Naive B cell (primary cell): Measurements from ENCODE around the gene RTP5. TPM values are rescaled to one million over a fixed set of nuclear protein-coding genes. Genes with fewer than 3 reads are reported as not detected.
"Not testable (repeated sequence)": the region's sequence is repeated elsewhere in the genome, so short reads cannot be mapped to it uniquely, and the experiment has no call there.

ENCODE experiments used
- ATAC-seq, 2 donors: fragments of 150-1000 bp; cut with Tn5 transposase; 2 replicates each; pipeline ENCODE4 v1.10.0; 2021; ENCODE audit warnings: low read depth in 2 of 2, mild to moderate bottlenecking in 2 of 2, moderate library complexity in 2 of 2
- DNase-seq: peaks from one replicate; pipeline ENCODE4 v3.0.0; 2022
- H3K27ac Mint-ChIP-seq, 6 donors: one replicate each; pipeline ENCODE4 v1.8.0; 2020 to 2022; ENCODE audit warnings: mild to moderate bottlenecking in 6 of 6, mixed read lengths in 6 of 6, moderate library complexity in 5 of 6, inconsistent platforms in 2 of 6
- H3K27me3 Mint-ChIP-seq, 3 donors: one replicate each; pipeline ENCODE4 v1.8.0; 2021 to 2022; ENCODE audit warnings: mixed read lengths in 3 of 3, mild to moderate bottlenecking in 1 of 3
- H3K36me3 Mint-ChIP-seq, 2 donors: one replicate each; pipeline ENCODE4 v1.8.0; 2020 to 2022; ENCODE audit warnings: mixed read lengths in 2 of 2, inconsistent platforms in 1 of 2, mild to moderate bottlenecking in 1 of 2
- H3K4me1 Mint-ChIP-seq, 3 donors: one replicate each; pipeline ENCODE4 v1.8.0; 2020 to 2022; ENCODE audit warnings: mixed read lengths in 3 of 3, inconsistent platforms in 1 of 3, mild to moderate bottlenecking in 1 of 3, moderate library complexity in 1 of 3
- H3K4me3 Mint-ChIP-seq, 8 donors: one replicate each; pipeline ENCODE4 v1.8.0; 2020 to 2022; ENCODE audit warnings: mild to moderate bottlenecking in 8 of 8, mixed read lengths in 8 of 8, moderate library complexity in 8 of 8, inconsistent platforms in 2 of 8
- H3K9me3 Mint-ChIP-seq, 7 donors: one replicate each; pipeline ENCODE4 v1.8.0; 2020 to 2022; ENCODE audit warnings: mixed read lengths in 7 of 7, mild to moderate bottlenecking in 5 of 7, inconsistent platforms in 2 of 7, moderate library complexity in 1 of 7
- polyA plus RNA-seq, 6 donors: library from polyadenylated mRNA; unstranded; fragments of 300-500 nt; fragmentation: Illumina TruSeq; gene quantifications; one replicate each; pipeline ENCODE4 v1.2.3, GENCODE V29; 2021; ENCODE audit warnings: low read depth in 6 of 6

Gene RTP5
- polyA plus RNA-seq, 6 donors from 2014 or later: not detected

- no peak overlapping the region for H3K4me3 Mint-ChIP-seq
- no peaks in the 10 kb centered on the region for H3K36me3 Mint-ChIP-seq
- ATAC-seq: no peak
- H3K27me3 Mint-ChIP-seq: peaks cover 0 to 12% (median 0%) of the 10 kb centered on the region in 3 donors
- peaks cover 16 to 18% (median 17%) of the 10 kb centered on the region in 3 donors for H3K4me1 Mint-ChIP-seq
- H3K9me3 Mint-ChIP-seq: peaks cover 0 to 4% (median 0%) of the 10 kb centered on the region in 7 donors
- H3K27ac Mint-ChIP-seq: peak overlapping the region in 1 of 6 donors; percentile 59
- DNase-seq: no peak
Measured at GRCh38 chr2:241873803-241874110, 4.2 kb downstream of the RTP5 start.

- H3K36me3 Mint-ChIP-seq: no peaks in the 10 kb centered on the region
- H3K27me3 Mint-ChIP-seq: peaks cover 0 to 12% (median 0%) of the 10 kb centered on the region in 3 donors
- H3K4me1 Mint-ChIP-seq: peaks cover 16 to 18% (median 17%) of the 10 kb centered on the region in 3 donors
- H3K27ac Mint-ChIP-seq: no peak overlapping the region
- ATAC-seq: no peak
- H3K9me3 Mint-ChIP-seq: peaks cover 0 to 4% (median 0%) of the 10 kb centered on the region in 7 donors
- DNase-seq: no peak
- no peak overlapping the region for H3K4me3 Mint-ChIP-seq
Measured at GRCh38 chr2:241874277-241874925, 4.9 kb downstream of the RTP5 start.

- Mint-ChIP-seq H3K27ac (peak overlapping the region in 1 of 6 donors; percentile 36), H3K27me3 (peaks cover 0 to 12% (median 0%) of the 10 kb centered on the region in 3 donors), H3K4me1 (peaks cover 18 to 20% (median 19%) of the 10 kb centered on the region in 3 donors)
- ATAC-seq, H3K9me3 Mint-ChIP-seq, H3K4me3 Mint-ChIP-seq, DNase-seq, H3K36me3 Mint-ChIP-seq: not testable (repeated sequence)
Measured at GRCh38 chr2:241875754-241876527, 6.4 kb downstream of the RTP5 start.

GRCh38 chr2:241876528-241877196 is 7.1 kb downstream of the RTP5 start:
- peaks cover 17 to 20% (median 20%) of the 10 kb centered on the region in 3 donors for H3K4me1 Mint-ChIP-seq
- no peak overlapping the region for H3K27ac Mint-ChIP-seq
- no peak overlapping the region for H3K4me3 Mint-ChIP-seq
- H3K36me3 Mint-ChIP-seq: no peaks in the 10 kb centered on the region
- peaks cover 0 to 7% (median 0%) of the 10 kb centered on the region in 3 donors for H3K27me3 Mint-ChIP-seq
- DNase-seq: no peak
- no peak for ATAC-seq
- peaks cover 0 to 5% (median 2%) of the 10 kb centered on the region in 7 donors for H3K9me3 Mint-ChIP-seq

GRCh38 chr2:241877197-241877685 is 7.7 kb downstream of the RTP5 start:
- Mint-ChIP-seq H3K27me3 (peaks cover 0 to 5% (median 0%) of the 10 kb centered on the region in 3 donors), H3K4me1 (peaks cover 16 to 25% (median 22%) of the 10 kb centered on the region in 3 donors), H3K36me3 (no peaks in the 10 kb centered on the region), H3K9me3 (peaks cover 0 to 5% (median 2%) of the 10 kb centered on the region in 7 donors), H3K4me3 (no peak overlapping the region), H3K27ac (no peak overlapping the region)
- ATAC-seq (no peak), DNase-seq (no peak)

- Mint-ChIP-seq H3K4me1 (peaks cover 22 to 35% (median 28%) of the 10 kb centered on the region in 3 donors), H3K9me3 (peaks cover 0 to 5% (median 2%) of the 10 kb centered on the region in 7 donors), H3K27ac (peak overlapping the region in 1 of 6 donors; percentile 82), H3K36me3 (no peaks in the 10 kb centered on the region), H3K4me3 (peak overlapping the region in 4 of 8 donors; percentile 21 to 69 (median 46)), H3K27me3 (no peaks in the 10 kb centered on the region)
- DNase-seq (peak; percentile 72), ATAC-seq (no peak)
Measured at GRCh38 chr2:241877989-241878970, 8.8 kb downstream of the RTP5 start.

- Mint-ChIP-seq H3K4me3 (peak overlapping the region in 2 of 8 donors; percentile 41 to 45), H3K27me3 (no peaks in the 10 kb centered on the region), H3K9me3 (peaks cover 0 to 5% (median 0%) of the 10 kb centered on the region in 7 donors), H3K36me3 (no peaks in the 10 kb centered on the region), H3K27ac (peak overlapping the region in 1 of 6 donors; percentile 11), H3K4me1 (peaks cover 26 to 46% (median 27%) of the 10 kb centered on the region in 3 donors)
- ATAC-seq: no peak
- no peak for DNase-seq
Measured at GRCh38 chr2:241879326-241879725, 9.8 kb downstream of the RTP5 start.

- peak overlapping the region; percentile 93 to 100 (median 99) for H3K27ac Mint-ChIP-seq
- DNase-seq (no peak), ATAC-seq (no peak)
- H3K36me3 Mint-ChIP-seq: no peaks in the 10 kb centered on the region
- H3K4me1 Mint-ChIP-seq: peaks cover 29 to 45% (median 30%) of the 10 kb centered on the region in 3 donors
- H3K4me3 Mint-ChIP-seq: peak overlapping the region; percentile 81 to 97 (median 93)
- H3K27me3 Mint-ChIP-seq: no peaks in the 10 kb centered on the region
- peaks cover 0 to 5% (median 0%) of the 10 kb centered on the region in 7 donors for H3K9me3 Mint-ChIP-seq
Measured at GRCh38 chr2:241880311-241881073, 11.0 kb downstream of the RTP5 start.

GRCh38 chr2:241882091-241882625 is 12.6 kb downstream of the RTP5 start:
- DNase-seq (peak; percentile 90), ATAC-seq (peak; percentile 73 to 75)
- Mint-ChIP-seq H3K36me3 (peaks cover 0 to 2% of the 10 kb centered on the region in 2 donors), H3K27ac (peak overlapping the region; percentile 93 to 100 (median 99)), H3K9me3 (peaks cover 0 to 5% (median 0%) of the 10 kb centered on the region in 7 donors), H3K4me1 (peaks cover 39 to 54% (median 47%) of the 10 kb centered on the region in 3 donors), H3K27me3 (no peaks in the 10 kb centered on the region), H3K4me3 (peak overlapping the region; percentile 81 to 97 (median 93))

GRCh38 chr2:241884951-241885290 is 15.4 kb downstream of the RTP5 start:
- DNase-seq: no peak
- peaks cover 9 to 18% of the 10 kb centered on the region in 2 donors for H3K36me3 Mint-ChIP-seq
- peak overlapping the region in 2 of 6 donors; percentile 24 to 58 for H3K27ac Mint-ChIP-seq
- no peak for ATAC-seq
- peaks cover 56 to 73% (median 70%) of the 10 kb centered on the region in 3 donors for H3K4me1 Mint-ChIP-seq
- peak overlapping the region in 1 of 8 donors; percentile 70 for H3K4me3 Mint-ChIP-seq
- H3K27me3 Mint-ChIP-seq: no peaks in the 10 kb centered on the region
- peaks cover 0 to 5% (median 0%) of the 10 kb centered on the region in 7 donors for H3K9me3 Mint-ChIP-seq

- Mint-ChIP-seq H3K4me3 (peak overlapping the region in 1 of 8 donors; percentile 38), H3K27me3 (no peaks in the 10 kb centered on the region), H3K9me3 (peaks cover 0 to 5% (median 0%) of the 10 kb centered on the region in 7 donors), H3K27ac (peak overlapping the region in 3 of 6 donors; percentile 57 to 79 (median 65)), H3K36me3 (peaks cover 9 to 18% of the 10 kb centered on the region in 2 donors), H3K4me1 (peaks cover 54 to 74% (median 70%) of the 10 kb centered on the region in 3 donors)
- no peak for DNase-seq
- ATAC-seq: no peak
Measured at GRCh38 chr2:241885291-241885945, 15.9 kb downstream of the RTP5 start.
